Measurements from ENCODE around the gene LCP2. TPM values are rescaled to one million over a fixed set of nuclear protein-coding genes. Genes with fewer than 3 reads are reported as not detected.
A peak's percentile ranks its signal among the peaks of the same experiment; 100 is the strongest.

LCP2 gene
- total and polyA plus RNA-seq, 12 donors = 2.4 to 53.7 (median 17.7) TPM

GRCh38 chr5:170305646-170306025 lies 8.1 kb upstream of the LCP2 start:
- peak overlapping the region in 3 of 5 donors; percentile 54 to 84 (median 61) for H3K27ac ChIP-seq
- no peak overlapping the region for H3K4me3 ChIP-seq
- no peaks in the 10 kb centered on the region for H3K9me3 ChIP-seq (replicated peaks in 1 of 3)
- H3K36me3 ChIP-seq (replicated peaks in 1 of 2) = no peaks in the 10 kb centered on the region
- DNase-seq = no peak
- H3K4me1 ChIP-seq (replicated peaks in 1 of 2) = peaks cover 23 to 44% of the 10 kb centered on the region in 2 donors
- 87 to 100% (median 95%) methylated on average over 3 of the region's 3 CpGs for WGBS, 4 donors
- no peaks in the 10 kb centered on the region for H3K27me3 ChIP-seq
- intact Hi-C loops (cut with DNase I) = no loop called here
- TF ChIP-seq, protein P1, sequence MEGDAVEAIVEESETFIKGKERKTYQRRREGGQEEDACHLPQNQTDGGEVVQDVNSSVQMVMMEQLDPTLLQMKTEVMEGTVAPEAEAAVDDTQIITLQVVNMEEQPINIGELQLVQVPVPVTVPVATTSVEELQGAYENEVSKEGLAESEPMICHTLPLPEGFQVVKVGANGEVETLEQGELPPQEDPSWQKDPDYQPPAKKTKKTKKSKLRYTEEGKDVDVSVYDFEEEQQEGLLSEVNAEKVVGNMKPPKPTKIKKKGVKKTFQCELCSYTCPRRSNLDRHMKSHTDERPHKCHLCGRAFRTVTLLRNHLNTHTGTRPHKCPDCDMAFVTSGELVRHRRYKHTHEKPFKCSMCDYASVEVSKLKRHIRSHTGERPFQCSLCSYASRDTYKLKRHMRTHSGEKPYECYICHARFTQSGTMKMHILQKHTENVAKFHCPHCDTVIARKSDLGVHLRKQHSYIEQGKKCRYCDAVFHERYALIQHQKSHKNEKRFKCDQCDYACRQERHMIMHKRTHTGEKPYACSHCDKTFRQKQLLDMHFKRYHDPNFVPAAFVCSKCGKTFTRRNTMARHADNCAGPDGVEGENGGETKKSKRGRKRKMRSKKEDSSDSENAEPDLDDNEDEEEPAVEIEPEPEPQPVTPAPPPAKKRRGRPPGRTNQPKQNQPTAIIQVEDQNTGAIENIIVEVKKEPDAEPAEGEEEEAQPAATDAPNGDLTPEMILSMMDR (IDR thresholded peaks at IDR 0.05) = no peak
- TF ChIP-seq POLR2A (IDR thresholded peaks at IDR 0.05) = no peak

DNA sequence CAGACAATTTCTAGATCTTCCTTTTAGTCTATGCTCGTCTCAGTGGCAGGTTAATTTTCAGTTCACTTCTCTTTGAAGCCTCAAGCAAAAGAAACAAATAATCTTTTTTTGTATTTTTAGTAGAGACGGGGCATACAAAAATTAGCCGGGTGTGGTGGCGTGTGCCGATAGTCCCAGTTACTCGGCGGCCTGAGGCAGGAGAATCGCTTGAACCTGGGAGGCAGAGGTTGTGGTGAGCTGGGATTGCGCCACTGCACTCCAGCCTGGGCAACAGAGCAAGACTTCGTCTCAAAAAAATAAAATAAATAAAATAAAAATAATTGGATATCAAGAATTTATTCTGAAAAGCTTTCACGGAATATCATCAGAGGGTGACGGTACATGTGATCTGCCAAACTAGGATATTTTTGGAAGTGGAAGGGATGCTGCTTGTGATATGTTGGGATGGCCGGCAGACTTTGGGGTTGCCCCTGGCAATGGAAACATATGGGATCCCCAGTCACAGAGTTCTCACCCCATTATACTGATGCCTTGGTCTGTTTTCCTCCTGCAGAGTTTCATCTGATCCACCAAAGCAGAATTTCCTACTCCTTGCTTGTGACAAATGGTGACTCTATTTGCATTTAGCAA lies 7.6 kb upstream of the LCP2 start:
- H3K4me1 ChIP-seq (replicated peaks in 1 of 2) = peaks cover 23 to 44% of the 10 kb centered on the region in 2 donors
- no peak overlapping the region for H3K27ac ChIP-seq
- no peak for TF ChIP-seq POLR2A (IDR thresholded peaks at IDR 0.05)
- TF ChIP-seq, protein P1 (IDR thresholded peaks at IDR 0.05) = no peak
- no peak for DNase-seq
- H3K4me3 ChIP-seq = no peak overlapping the region
- WGBS, 4 donors = 95 to 97% (median 96%) methylated on average over 13 of the region's 13 CpGs
- H3K9me3 ChIP-seq (replicated peaks in 1 of 3) = no peaks in the 10 kb centered on the region
- H3K36me3 ChIP-seq (replicated peaks in 1 of 2) = no peaks in the 10 kb centered on the region
- H3K27me3 ChIP-seq = no peaks in the 10 kb centered on the region
- intact Hi-C loops (cut with DNase I) = no loop called here

- Histone ChIP-seq H3K4me1 (replicated peaks in 1 of 2) (peaks cover 23 to 44% of the 10 kb centered on the region in 2 donors), H3K36me3 (replicated peaks in 1 of 2) (no peaks in the 10 kb centered on the region), H3K27me3 (no peaks in the 10 kb centered on the region), H3K4me3 (no peak overlapping the region), H3K27ac (peak overlapping the region in 3 of 5 donors; percentile 10 to 81 (median 62)), H3K9me3 (replicated peaks in 1 of 3) (no peaks in the 10 kb centered on the region)
- no peak for DNase-seq
- whole genome bisulfite sequencing, 4 donors = 80 to 84% (median 82%) methylated on average over 8 of the region's 8 CpGs
- intact Hi-C loops (cut with DNase I) = no loop called here
- TF ChIP-seq POLR2A (IDR thresholded peaks at IDR 0.05) = no peak
- TF ChIP-seq, protein P1 (IDR thresholded peaks at IDR 0.05) = no peak
Measured at GRCh38 chr5:170303549-170303948, 6.0 kb upstream of the LCP2 start.

DNA sequence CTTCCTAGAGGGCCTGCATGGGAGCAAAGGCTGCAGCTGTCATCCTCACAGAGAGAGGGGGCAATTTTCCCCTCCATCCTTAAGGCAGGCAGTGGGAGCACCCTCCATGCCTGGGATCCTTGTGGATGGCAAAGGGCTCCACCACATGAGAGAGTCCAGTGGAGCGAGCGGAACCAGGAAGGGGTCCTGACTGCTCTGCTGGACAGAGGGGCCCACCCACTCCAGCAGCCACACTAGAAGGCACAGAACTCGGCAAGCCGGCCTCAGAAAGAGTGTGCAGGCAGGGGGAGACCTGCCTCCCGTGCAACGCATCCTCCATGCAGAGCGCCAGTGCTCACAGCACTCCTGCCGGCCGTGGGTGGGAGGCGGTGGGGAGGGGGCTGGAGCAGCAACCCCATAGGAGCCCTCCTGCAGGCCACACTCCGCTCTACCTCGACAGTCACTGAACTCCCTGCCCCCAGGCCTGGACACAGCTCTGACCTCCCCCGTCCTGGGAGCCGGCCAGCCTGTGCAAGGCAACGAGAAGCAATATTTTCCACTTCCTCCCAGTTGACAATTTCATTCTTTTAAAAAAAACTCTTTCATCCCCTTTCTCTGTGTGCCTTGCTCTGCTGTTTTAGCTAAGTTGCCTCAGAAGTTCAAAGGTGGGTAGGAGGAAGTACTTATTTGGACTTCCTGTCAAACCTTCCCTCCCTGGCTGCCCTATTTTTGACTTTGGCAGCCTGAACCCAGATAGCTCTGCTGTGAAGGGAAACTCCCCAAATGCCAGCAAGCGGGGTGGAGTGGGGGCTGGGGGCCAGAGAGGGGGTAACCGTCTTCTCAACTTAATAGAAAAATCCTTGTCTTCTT lies 5.3 kb upstream of the LCP2 start:
- Histone ChIP-seq H3K4me1 (replicated peaks in 1 of 2) (peaks cover 23 to 40% of the 10 kb centered on the region in 2 donors), H3K4me3 (no peak overlapping the region), H3K27ac (peak overlapping the region in 3 of 5 donors; percentile 10 to 81 (median 62)), H3K36me3 (replicated peaks in 1 of 2) (no peaks in the 10 kb centered on the region), H3K27me3 (no peaks in the 10 kb centered on the region), H3K9me3 (replicated peaks in 1 of 3) (no peaks in the 10 kb centered on the region)
- intact Hi-C loops (cut with DNase I) = no loop called here
- TF ChIP-seq POLR2A (IDR thresholded peaks at IDR 0.05) = no peak
- TF ChIP-seq, protein P1 (IDR thresholded peaks at IDR 0.05) = peak in 1 of 6 experiments; percentile 6
- peak; percentile 54 to 81 (median 72) for DNase-seq
- 42 to 52% (median 47%) methylated on average over 11 to 17 of the region's 17 CpGs for WGBS, 4 donors

Measured in adrenal gland (tissue), 12 donors.